ENCODE results near the gene CALU.

The CALU gene

GRCh38 chr7:128791121-128791971 is 52.2 kb downstream of the CALU start, which contains the start of gene CCDC136:
Gene CCDC136 (plus strand): TSS chr7:128791968. CDS start chr7:128792412, 444 bp downstream.
- TF ChIP-seq MYC (IDR thresholded peaks at IDR 0.05; ENCODE audit: low read depth, low read length) (0 out of 2 replicates have a peak, but pooled peaks have one; percentile 16), POLR2A (IDR thresholded peaks at IDR 0.05; ENCODE audit: extremely low read depth, insufficient read length) (peak; percentile 37), CTCF (IDR thresholded peaks at IDR 0.05; ENCODE audit: low read depth, low read length) (no peak)
- peak within 1 kb of the TSS; percentile 50 for H3K4me3 ChIP-seq (ENCODE audit: low read depth, low read length)
- DNase-seq (ENCODE audit: low read depth) = peak; percentile 83

GRCh38 chr7:128791972-128792327 is 52.8 kb downstream of the CALU start:
- peak overlapping the region; percentile 46 for H3K4me3 ChIP-seq (ENCODE audit: low read depth, low read length)
- no peak for TF ChIP-seq POLR2A (IDR thresholded peaks at IDR 0.05; ENCODE audit: extremely low read depth, insufficient read length)
- TF ChIP-seq MYC (IDR thresholded peaks at IDR 0.05; ENCODE audit: low read depth, low read length) = no peak
- no peak for TF ChIP-seq CTCF (IDR thresholded peaks at IDR 0.05; ENCODE audit: low read depth, low read length)
- TF ChIP-seq MAX (IDR thresholded peaks at IDR 0.05; ENCODE audit: low read depth, low read length) = no peak
- DNase-seq (ENCODE audit: low read depth) = no peak

- TF ChIP-seq MAX (IDR thresholded peaks at IDR 0.05; ENCODE audit: low read depth, low read length) (peak; percentile 95), MYC (IDR thresholded peaks at IDR 0.05; ENCODE audit: low read depth, low read length) (peak; percentile 89), POLR2A (IDR thresholded peaks at IDR 0.05; ENCODE audit: extremely low read depth, insufficient read length) (no peak), CTCF (IDR thresholded peaks at IDR 0.05; ENCODE audit: low read depth, low read length) (peak; percentile 31)
- no peak overlapping the region for H3K4me3 ChIP-seq (ENCODE audit: low read depth, low read length)
- peak; percentile 64 for DNase-seq (ENCODE audit: low read depth)
Observed at GRCh38 chr7:128792471-128793180, 53.5 kb downstream of the CALU start.

GRCh38 chr7:128793181-128793547 is 54.0 kb downstream of the CALU start:
- no peak for TF ChIP-seq CTCF (IDR thresholded peaks at IDR 0.05; ENCODE audit: low read depth, low read length)
- TF ChIP-seq MYC (IDR thresholded peaks at IDR 0.05; ENCODE audit: low read depth, low read length) = no peak
- TF ChIP-seq POLR2A (IDR thresholded peaks at IDR 0.05; ENCODE audit: extremely low read depth, insufficient read length) = no peak
- TF ChIP-seq MAX (IDR thresholded peaks at IDR 0.05; ENCODE audit: low read depth, low read length) = no peak
- no peak overlapping the region for H3K4me3 ChIP-seq (ENCODE audit: low read depth, low read length)
- peak; percentile 67 for DNase-seq (ENCODE audit: low read depth)

- H3K4me3 ChIP-seq (ENCODE audit: low read depth, low read length) = no peak overlapping the region
- TF ChIP-seq CTCF (IDR thresholded peaks at IDR 0.05; ENCODE audit: low read depth, low read length) (peak; percentile 41), MYC (IDR thresholded peaks at IDR 0.05; ENCODE audit: low read depth, low read length) (no peak)
- DNase-seq (ENCODE audit: low read depth) = peak; percentile 57
Observed at GRCh38 chr7:128794020-128794419, 54.9 kb downstream of the CALU start.
